NCI-H510A treated with DMSO at 0.1 percent for 48 hours (cell line): ENCODE results near the gene GRB2.
"Not testable (repeated sequence)": the region's sequence is repeated elsewhere in the genome, so short reads cannot be mapped to it uniquely, and the experiment has no call there.

Experiments
- DNase-seq: peaks from one replicate; lab custom pipeline; 2025; lab: John Stamatoyannopoulos, UW

The GRB2 gene

DNA sequence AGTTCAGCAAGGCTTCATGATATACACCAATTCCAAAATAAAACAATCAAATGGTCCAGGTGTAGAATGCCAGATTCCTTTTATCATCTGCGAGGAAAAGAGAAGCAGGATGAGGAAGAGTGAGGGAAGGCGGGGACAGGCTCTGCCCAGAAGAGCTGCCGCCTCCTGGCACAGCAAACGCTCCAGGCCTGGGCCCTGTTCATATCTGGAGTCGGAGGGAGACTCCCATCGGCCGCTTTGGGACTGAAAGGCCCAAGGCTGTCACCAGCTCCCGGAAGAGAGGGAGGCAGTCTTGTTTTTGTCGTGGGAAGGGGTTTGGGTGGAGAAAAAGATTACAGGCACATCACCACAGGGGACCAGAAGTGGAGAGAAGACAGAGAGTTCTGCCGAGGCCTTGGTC is 87.3 kb downstream of the GRB2 start:
- no peak for DNase-seq

GRCh38 chr17:75317671-75318070 is 87.8 kb downstream of the GRB2 start:
- no peak for DNase-seq

- DNase-seq = no peak
These were observed 89.2 kb downstream of the GRB2 start for GRCh38 chr17:75316253-75316652.

GRCh38 chr17:75315541-75316243 is 89.8 kb downstream of the GRB2 start:
- DNase-seq = no peak

GRCh38 chr17:75313941-75314551 is 91.4 kb downstream of the GRB2 start:
- DNase-seq = no peak

- DNase-seq = no peak
These were observed 96.5 kb downstream of the GRB2 start for GRCh38 chr17:75308732-75309629.

DNA sequence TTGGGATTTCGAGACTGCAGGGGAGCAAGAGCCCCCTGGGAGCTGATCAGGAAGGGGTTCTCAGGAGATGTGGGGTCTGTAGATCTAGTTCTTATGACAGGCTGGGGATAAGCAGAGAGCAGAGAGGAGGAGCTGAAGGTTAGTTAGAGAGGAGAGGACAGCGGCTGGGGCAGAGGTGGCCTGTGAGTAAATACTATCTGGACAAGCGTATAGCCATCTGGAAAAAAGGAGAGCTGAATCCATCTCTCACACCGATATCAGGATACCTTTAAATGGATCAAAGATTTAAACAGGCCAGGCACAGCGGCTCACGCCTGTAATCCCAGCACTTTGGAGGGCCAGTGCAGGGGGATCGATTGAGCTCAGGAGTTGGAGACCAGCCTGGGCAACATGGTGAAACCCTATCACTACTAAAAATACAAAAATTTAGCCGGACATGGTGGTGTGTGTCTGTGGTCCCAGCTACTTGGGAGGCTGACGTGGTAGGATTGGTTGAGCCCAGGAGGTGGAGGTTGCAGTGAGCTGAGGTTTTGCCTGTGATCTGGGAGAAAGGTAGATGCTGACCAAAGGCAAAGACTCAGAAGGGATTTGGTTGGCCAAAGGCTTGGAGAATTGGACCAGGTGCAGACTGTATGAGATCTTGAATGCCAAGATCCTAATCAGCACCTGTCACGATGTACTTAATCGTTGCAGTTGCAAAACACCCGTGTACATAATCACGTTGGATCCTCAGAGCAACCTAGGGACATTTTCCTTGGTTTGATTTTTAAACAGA is 97.3 kb downstream of the GRB2 start:
- no peak for DNase-seq

DNA sequence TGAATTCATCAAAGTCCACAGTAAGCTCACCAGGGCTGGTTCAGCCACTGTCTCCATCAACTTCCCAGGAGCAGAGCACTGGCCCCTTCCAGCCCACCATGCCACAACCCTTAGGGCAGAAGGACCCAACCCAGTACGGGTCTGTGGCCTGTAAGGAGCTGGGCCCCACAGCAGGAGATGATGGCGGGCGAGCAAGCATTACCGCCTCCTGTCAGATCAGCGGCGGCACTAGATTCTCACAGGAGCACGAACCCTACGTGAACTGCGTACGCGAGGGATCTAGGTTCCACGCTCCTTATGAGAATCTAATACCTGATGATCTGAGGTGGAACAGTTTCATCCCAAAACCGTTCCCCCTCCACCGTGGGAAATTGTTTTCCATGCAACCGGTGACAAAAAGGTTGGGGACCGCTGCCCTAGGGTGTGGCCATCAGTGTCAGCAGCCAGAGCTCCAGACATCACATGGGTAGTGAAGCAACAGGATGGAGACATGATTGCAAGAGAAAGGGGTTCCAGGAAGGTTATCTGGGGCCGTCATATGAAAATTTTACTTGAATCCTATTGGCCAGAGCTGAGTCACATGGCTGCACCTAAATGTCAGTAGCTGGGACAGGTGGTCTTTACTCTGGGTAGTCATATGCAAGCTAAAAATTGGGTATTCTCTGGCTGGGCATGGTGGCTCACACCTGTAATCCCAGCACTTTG is 103.8 kb downstream of the GRB2 start:
- no peak for DNase-seq

- DNase-seq = no peak
These were observed 104.4 kb downstream of the GRB2 start for GRCh38 chr17:75301049-75301448.

- DNase-seq = no peak
These were observed 105.2 kb downstream of the GRB2 start for GRCh38 chr17:75300280-75300679.

- no peak for DNase-seq
These were observed 110.0 kb downstream of the GRB2 start for GRCh38 chr17:75295201-75296158.

- not testable (repeated sequence) for DNase-seq
These were observed 112.5 kb downstream of the GRB2 start for GRCh38 chr17:75292810-75293448.

- peak; percentile 65 for DNase-seq
These were observed 115.6 kb downstream of the GRB2 start for GRCh38 chr17:75289832-75290337.

DNA sequence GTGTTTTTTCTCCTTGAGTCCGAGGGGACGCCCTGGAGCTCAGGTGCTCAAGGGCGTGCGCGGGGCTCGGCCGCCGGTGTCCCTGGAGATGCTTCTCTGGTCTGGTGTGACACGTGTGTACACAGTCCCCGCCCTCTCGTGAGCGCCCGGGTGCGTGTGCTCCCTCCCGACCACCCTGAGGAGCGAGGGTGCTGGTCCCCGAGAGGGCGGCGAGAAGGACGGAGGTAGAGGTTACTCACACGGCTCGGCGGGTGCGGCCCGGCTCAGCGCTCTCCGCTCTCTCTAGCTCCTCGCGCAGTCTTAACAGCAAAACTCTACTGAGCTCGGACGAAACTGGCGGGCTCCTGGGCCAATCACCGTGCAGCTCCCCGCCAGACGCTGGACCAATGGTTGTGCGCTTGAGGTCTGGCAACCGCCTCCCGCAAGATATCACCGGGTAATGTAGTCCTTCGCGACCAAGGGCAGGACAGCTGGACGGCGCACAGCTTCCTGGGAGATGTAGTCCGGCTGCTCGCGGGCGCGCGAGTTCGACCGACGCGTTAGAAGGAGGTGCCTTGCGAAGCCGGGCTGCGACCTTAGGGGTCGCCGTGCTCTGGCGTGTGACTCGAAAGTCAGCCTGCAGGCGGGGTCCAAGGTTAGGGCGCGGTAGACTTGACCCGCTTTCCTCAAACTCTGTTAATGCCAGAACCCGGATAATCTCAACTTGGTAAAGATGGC is 116.2 kb downstream of the GRB2 start, which contains the start of gene SLC25A19:
Gene SLC25A19 (minus strand): TSS at position 319 of the 717 bp plus-strand sequence. CDS start 2,669 bp downstream, outside the sequence.
- peak; percentile 98 for DNase-seq

- peak; percentile 72 for DNase-seq
These were observed 116.7 kb downstream of the GRB2 start for GRCh38 chr17:75288770-75289114.

- DNase-seq = no peak
These were observed 117.1 kb downstream of the GRB2 start for GRCh38 chr17:75288359-75288758.

DNA sequence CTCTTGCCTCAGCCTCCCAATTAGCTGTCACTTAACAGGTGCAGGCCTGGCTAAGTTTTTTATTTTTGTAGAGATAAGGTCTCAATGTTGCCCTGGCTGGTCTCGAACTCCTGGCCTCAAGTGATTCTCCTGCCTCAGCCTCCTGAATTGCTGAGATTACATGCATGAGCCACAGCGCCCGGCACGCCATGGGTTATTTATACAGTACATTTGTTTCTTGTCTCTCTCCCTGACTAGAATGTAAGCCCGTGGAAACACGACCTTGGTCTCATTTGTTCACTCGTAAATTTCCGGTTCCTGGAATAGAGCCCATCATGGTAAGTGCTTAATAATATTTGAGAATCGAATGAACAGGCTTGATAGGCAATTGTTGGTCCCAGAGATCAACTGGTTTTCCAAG is 118.3 kb downstream of the GRB2 start:
- DNase-seq = no peak

DNA sequence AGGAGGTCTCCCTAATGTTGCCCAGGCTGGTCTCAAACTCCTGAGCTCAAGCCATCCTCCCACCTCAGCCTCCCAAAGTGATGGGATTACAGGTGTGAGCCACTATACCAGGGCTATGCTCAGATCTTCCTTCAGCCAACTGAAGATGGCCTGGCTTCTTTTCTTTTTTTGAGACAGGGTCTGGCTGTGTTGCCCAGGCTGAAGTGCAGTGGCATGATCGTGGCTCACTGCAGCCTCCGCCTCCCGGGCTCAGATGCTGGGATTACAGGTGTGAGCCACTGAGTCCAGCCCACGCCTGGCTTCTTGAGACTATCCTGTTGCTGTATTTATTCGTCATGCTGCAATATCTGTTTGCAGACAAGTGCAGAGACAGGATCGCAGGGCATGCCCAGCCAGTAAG is 120.4 kb downstream of the GRB2 start:
- no peak for DNase-seq

DNA sequence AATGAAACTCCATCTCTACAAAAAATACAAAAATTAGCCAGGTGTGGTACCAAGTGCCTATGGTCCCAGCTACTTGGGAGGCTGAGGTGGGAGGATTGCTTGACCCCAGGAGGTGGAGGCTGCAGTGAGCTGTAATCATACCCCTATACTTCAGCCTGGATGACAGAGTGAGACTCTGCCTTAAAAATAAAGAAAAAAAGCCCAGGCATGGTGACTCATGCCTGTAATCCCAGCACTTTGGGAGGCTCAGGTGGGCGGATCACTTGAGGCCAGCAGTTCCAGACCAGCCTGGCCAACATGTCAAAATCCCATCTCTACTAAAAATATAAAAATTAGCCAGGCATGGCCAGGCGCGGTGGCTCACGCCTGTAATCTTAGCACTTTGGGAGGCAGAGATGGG is 125.3 kb downstream of the GRB2 start:
- not testable (repeated sequence) for DNase-seq
